BLaER1 treated with 17β-estradiol and CSF1 and Interleukin-3, amounts not matched to agents 10 nM and 100 nM (cell line): ENCODE results near the gene DNAH1.

Experiments
- H3K27ac ChIP-seq, 11 experiments: shearing (Covaris generic); formaldehyde crosslinking; 2 replicates each; pipeline ENCODE4 v1.8.1; 2022
- H3K27me3 ChIP-seq, 11 experiments: shearing (Covaris generic); formaldehyde crosslinking; 2 replicates each; pipeline ENCODE4 v1.8.1; 2022
- H3K36me3 ChIP-seq, 11 experiments: shearing (Covaris generic); formaldehyde crosslinking; 2 replicates each; pipeline ENCODE4 v1.8.1; 2022
- H3K4me1 ChIP-seq, 10 experiments: shearing (Covaris generic); formaldehyde crosslinking; 2 replicates each; pipeline ENCODE4 v1.8.1; 2022
- H3K4me2 ChIP-seq, 11 experiments: shearing (Covaris generic); formaldehyde crosslinking; 2 replicates each; pipeline ENCODE4 v1.8.1; 2022
- H3K4me3 ChIP-seq, 10 experiments: shearing (Covaris generic); formaldehyde crosslinking; 2 replicates each; pipeline ENCODE4 v1.8.1; 2022
- H3K9ac ChIP-seq, 11 experiments: shearing (Covaris generic); formaldehyde crosslinking; 2 replicates each; pipeline ENCODE4 v1.8.1; 2022
- H3K9me3 ChIP-seq, 11 experiments: shearing (Covaris generic); formaldehyde crosslinking; replicated peaks in 1 of 11; 2 replicates each; pipeline ENCODE4 v1.8.1; 2022
- H4K20me1 ChIP-seq, 11 experiments: shearing (Covaris generic); formaldehyde crosslinking; 2 replicates each; pipeline ENCODE4 v1.8.1; 2022
- Cebpa-rat ChIP-seq, 11 experiments: shearing (Covaris generic); IDR thresholded peaks; 2 replicates each; pipeline ENCODE4 v1.8.1; 2022

The DNAH1 gene

GRCh38 chr3:52381623-52382022, 65.5 kb downstream of the DNAH1 start:
- H3K4me3 ChIP-seq, result no peak overlapping the region
- H3K9ac ChIP-seq, result no peak overlapping the region; a peak in 1 of 22 replicates
- no peaks in the 10 kb centered on the region; a peak in 1 of 22 replicates for H3K36me3 ChIP-seq
- H3K27ac ChIP-seq, result no peak overlapping the region
- no peaks in the 10 kb centered on the region for H3K27me3 ChIP-seq
- no peak for TF ChIP-seq Cebpa-rat (IDR thresholded peaks at IDR 0.05)
- H3K4me2 ChIP-seq, result no peak overlapping the region
- H3K9me3 ChIP-seq, result no peaks in the 10 kb centered on the region
- H4K20me1 ChIP-seq, result no peaks in the 10 kb centered on the region; a peak in 1 of 22 replicates
- peaks cover 19 to 44% (median 32%) of the 10 kb centered on the region in 10 experiments for H3K4me1 ChIP-seq

GRCh38 chr3:52383446-52383845, 67.3 kb downstream of the DNAH1 start:
- peaks cover 19 to 54% (median 34%) of the 10 kb centered on the region in 10 experiments for H3K4me1 ChIP-seq
- H3K27me3 ChIP-seq, result no peaks in the 10 kb centered on the region
- no peak overlapping the region for H3K4me3 ChIP-seq
- no peak for TF ChIP-seq Cebpa-rat (IDR thresholded peaks at IDR 0.05)
- peak overlapping the region in 8 of 11 experiments; percentile 22 to 62 (median 58); a peak in 13 of 22 replicates for H3K9ac ChIP-seq
- peak overlapping the region in 10 of 11 experiments; percentile 25 to 78 (median 61); a peak in 20 of 22 replicates for H3K27ac ChIP-seq
- H3K4me2 ChIP-seq, result peak overlapping the region; percentile 62 to 86 (median 79)
- H4K20me1 ChIP-seq, result no peaks in the 10 kb centered on the region; a peak in 1 of 22 replicates
- no peaks in the 10 kb centered on the region for H3K9me3 ChIP-seq
- 0 out of 22 replicates have a peak, but pooled peaks cover 0 to 7% (median 0%) of the 10 kb centered on the region in 11 experiments for H3K36me3 ChIP-seq

GRCh38 chr3:52384019-52384761, 68.1 kb downstream of the DNAH1 start:
- H3K36me3 ChIP-seq, result peaks cover 0 to 11% (median 0%) of the 10 kb centered on the region in 11 experiments; a peak in 1 of 22 replicates
- H3K4me2 ChIP-seq, result peak overlapping the region; percentile 62 to 86 (median 79)
- no peaks in the 10 kb centered on the region for H3K27me3 ChIP-seq
- no peaks in the 10 kb centered on the region for H3K9me3 ChIP-seq
- no peak overlapping the region for H3K4me3 ChIP-seq
- no peaks in the 10 kb centered on the region for H4K20me1 ChIP-seq
- peaks cover 20 to 51% (median 32%) of the 10 kb centered on the region in 10 experiments for H3K4me1 ChIP-seq
- peak overlapping the region in 10 of 11 experiments; percentile 22 to 62 (median 56); a peak in 17 of 22 replicates for H3K9ac ChIP-seq
- no peak for TF ChIP-seq Cebpa-rat (IDR thresholded peaks at IDR 0.05)
- H3K27ac ChIP-seq, result peak overlapping the region in 10 of 11 experiments; percentile 25 to 78 (median 61); a peak in 20 of 22 replicates

GRCh38 chr3:52385157-52385556, 69.0 kb downstream of the DNAH1 start:
- no peaks in the 10 kb centered on the region for H3K27me3 ChIP-seq
- H3K27ac ChIP-seq, result peak overlapping the region in 4 of 11 experiments; percentile 64 to 77 (median 73); a peak in 4 of 22 replicates
- no peaks in the 10 kb centered on the region for H4K20me1 ChIP-seq
- TF ChIP-seq Cebpa-rat (IDR thresholded peaks at IDR 0.05), result no peak
- no peaks in the 10 kb centered on the region for H3K9me3 ChIP-seq
- H3K4me3 ChIP-seq, result no peak overlapping the region
- peaks cover 29 to 61% (median 41%) of the 10 kb centered on the region in 10 experiments for H3K4me1 ChIP-seq
- peaks cover 0 to 13% (median 0%) of the 10 kb centered on the region in 11 experiments; a peak in 1 of 22 replicates for H3K36me3 ChIP-seq
- H3K9ac ChIP-seq, result peak overlapping the region in 4 of 11 experiments; percentile 22 to 62 (median 58); a peak in 5 of 22 replicates
- H3K4me2 ChIP-seq, result peak overlapping the region in 10 of 11 experiments; percentile 62 to 86 (median 79); a peak in 18 of 22 replicates

GRCh38 chr3:52387481-52387880, 71.4 kb downstream of the DNAH1 start:
- H3K4me1 ChIP-seq, result peaks cover 30 to 59% (median 46%) of the 10 kb centered on the region in 10 experiments
- H3K27ac ChIP-seq, result peak overlapping the region in 1 of 11 experiments; percentile 36; a peak in 1 of 22 replicates
- no peaks in the 10 kb centered on the region for H3K27me3 ChIP-seq
- no peaks in the 10 kb centered on the region for H4K20me1 ChIP-seq
- H3K9me3 ChIP-seq, result no peaks in the 10 kb centered on the region
- no peak overlapping the region for H3K4me3 ChIP-seq
- TF ChIP-seq Cebpa-rat (IDR thresholded peaks at IDR 0.05), result no peak
- H3K9ac ChIP-seq, result no peak overlapping the region; a peak in 1 of 22 replicates
- peak overlapping the region in 2 of 11 experiments; percentile 10 to 16; a peak in 1 of 22 replicates for H3K4me2 ChIP-seq
- peaks cover 0 to 34% (median 14%) of the 10 kb centered on the region in 11 experiments; a peak in 14 of 22 replicates for H3K36me3 ChIP-seq

GRCh38 chr3:52388348-52388821, 72.3 kb downstream of the DNAH1 start:
- H3K4me1 ChIP-seq, result peaks cover 27 to 50% (median 37%) of the 10 kb centered on the region in 10 experiments
- no peak for TF ChIP-seq Cebpa-rat (IDR thresholded peaks at IDR 0.05)
- no peak overlapping the region for H3K9ac ChIP-seq
- H3K27ac ChIP-seq, result 0 out of 22 replicates have a peak overlapping the region, but pooled peaks of 1 of the 11 experiments have one; percentile 36
- H4K20me1 ChIP-seq, result no peaks in the 10 kb centered on the region
- H3K4me3 ChIP-seq, result no peak overlapping the region
- no peaks in the 10 kb centered on the region for H3K27me3 ChIP-seq
- H3K36me3 ChIP-seq, result peaks cover 6 to 41% (median 20%) of the 10 kb centered on the region in 11 experiments; a peak in 17 of 22 replicates
- no peak overlapping the region for H3K4me2 ChIP-seq
- no peaks in the 10 kb centered on the region for H3K9me3 ChIP-seq

GRCh38 chr3:52388933-52389332, 72.8 kb downstream of the DNAH1 start:
- H3K27me3 ChIP-seq, result no peaks in the 10 kb centered on the region
- peak overlapping the region in 2 of 11 experiments; percentile 22 to 48; a peak in 3 of 22 replicates for H3K27ac ChIP-seq
- H3K4me3 ChIP-seq, result no peak overlapping the region
- peaks cover 8 to 46% (median 23%) of the 10 kb centered on the region in 11 experiments; a peak in 17 of 22 replicates for H3K36me3 ChIP-seq
- no peaks in the 10 kb centered on the region for H3K9me3 ChIP-seq
- no peaks in the 10 kb centered on the region for H4K20me1 ChIP-seq
- H3K9ac ChIP-seq, result peak overlapping the region in 2 of 11 experiments; percentile 27 to 42; a peak in 3 of 22 replicates
- peaks cover 22 to 44% (median 32%) of the 10 kb centered on the region in 10 experiments for H3K4me1 ChIP-seq
- peak overlapping the region in 3 of 11 experiments; percentile 46 to 59 (median 55); a peak in 3 of 22 replicates for H3K4me2 ChIP-seq
- no peak for TF ChIP-seq Cebpa-rat (IDR thresholded peaks at IDR 0.05)

GRCh38 chr3:52391096-52391495, 75.0 kb downstream of the DNAH1 start:
- Histone ChIP-seq H3K27me3 (no peaks in the 10 kb centered on the region), H3K4me2 (no peak overlapping the region; a peak in 1 of 22 replicates), H4K20me1 (no peaks in the 10 kb centered on the region; a peak in 1 of 22 replicates), H3K27ac (peak overlapping the region in 2 of 11 experiments; percentile 48 to 60; a peak in 3 of 22 replicates), H3K36me3 (peaks cover 8 to 55% (median 24%) of the 10 kb centered on the region in 11 experiments; a peak in 17 of 22 replicates), H3K9ac (no peak overlapping the region), H3K9me3 (no peaks in the 10 kb centered on the region), H3K4me1 (peaks cover 7 to 29% (median 17%) of the 10 kb centered on the region in 10 experiments; a peak in 17 of 20 replicates), H3K4me3 (no peak overlapping the region)
- no peak for TF ChIP-seq Cebpa-rat (IDR thresholded peaks at IDR 0.05)
